NB4 (cell line): ENCODE measurements around the gene CRACR2B.

Experiments used
- DNase-seq: peaks from one replicate; pipeline ENCODE4 v3.0.0; 2010; ENCODE audit warnings: low read depth
- H3K4me3 ChIP-seq: one replicate; pipeline ENCODE4 v1.5.1; 2011; ENCODE audit warnings: mild to moderate bottlenecking, low read depth, low read length, moderate library complexity
- CTCF ChIP-seq: IDR thresholded peaks from one replicate; pipeline ENCODE4 v1.5.1; 2012; ENCODE audit warnings: low read depth, low read length
- MAX ChIP-seq: IDR thresholded peaks from 2 replicates; pipeline ENCODE4 v1.6.1; 2011; ENCODE audit warnings: low read depth, low read length
- MYC ChIP-seq: IDR thresholded peaks from 2 replicates; pipeline ENCODE4 v1.6.1; 2011; ENCODE audit warnings: low read depth, low read length
- POLR2A ChIP-seq: IDR thresholded peaks from 2 replicates; pipeline ENCODE4 v1.6.1; 2011; ENCODE audit warnings: mild to moderate bottlenecking; ENCODE audit not compliant: insufficient read length; ENCODE audit errors: extremely low read depth

CRACR2B gene

GRCh38 chr11:867856-868358, 40.2 kb downstream of the CRACR2B start:
- no peak overlapping the region for H3K4me3 ChIP-seq
- no peak for TF ChIP-seq MYC
- no peak for TF ChIP-seq MAX
- TF ChIP-seq POLR2A = no peak
- TF ChIP-seq CTCF = no peak
- DNase-seq = no peak

GRCh38 chr11:868394-868793, 40.7 kb downstream of the CRACR2B start:
- no peak for DNase-seq
- no peak overlapping the region for H3K4me3 ChIP-seq
- TF ChIP-seq MAX = no peak
- TF ChIP-seq CTCF = no peak
- TF ChIP-seq POLR2A = no peak
- no peak for TF ChIP-seq MYC

DNA sequence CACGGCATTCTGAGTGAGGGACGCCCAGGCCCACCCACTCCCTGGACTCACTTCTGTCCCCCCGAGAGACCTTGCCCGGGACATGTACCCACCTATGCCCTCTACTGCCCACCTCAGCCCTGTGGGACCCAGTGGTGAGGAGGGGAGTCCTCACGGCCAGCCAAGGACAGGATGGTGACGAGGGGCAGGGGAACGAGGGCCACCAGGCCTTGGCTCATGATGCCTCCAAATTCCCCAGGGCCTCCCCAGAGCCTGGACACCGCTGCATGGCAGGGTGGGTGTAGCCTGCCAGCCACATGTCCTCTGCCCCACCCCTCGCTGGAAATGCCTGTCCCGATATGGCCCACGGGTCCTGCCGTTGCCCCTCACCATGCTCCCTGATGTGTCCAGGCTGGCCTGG, 41.1 kb downstream of the CRACR2B start:
- no peak for DNase-seq

DNA sequence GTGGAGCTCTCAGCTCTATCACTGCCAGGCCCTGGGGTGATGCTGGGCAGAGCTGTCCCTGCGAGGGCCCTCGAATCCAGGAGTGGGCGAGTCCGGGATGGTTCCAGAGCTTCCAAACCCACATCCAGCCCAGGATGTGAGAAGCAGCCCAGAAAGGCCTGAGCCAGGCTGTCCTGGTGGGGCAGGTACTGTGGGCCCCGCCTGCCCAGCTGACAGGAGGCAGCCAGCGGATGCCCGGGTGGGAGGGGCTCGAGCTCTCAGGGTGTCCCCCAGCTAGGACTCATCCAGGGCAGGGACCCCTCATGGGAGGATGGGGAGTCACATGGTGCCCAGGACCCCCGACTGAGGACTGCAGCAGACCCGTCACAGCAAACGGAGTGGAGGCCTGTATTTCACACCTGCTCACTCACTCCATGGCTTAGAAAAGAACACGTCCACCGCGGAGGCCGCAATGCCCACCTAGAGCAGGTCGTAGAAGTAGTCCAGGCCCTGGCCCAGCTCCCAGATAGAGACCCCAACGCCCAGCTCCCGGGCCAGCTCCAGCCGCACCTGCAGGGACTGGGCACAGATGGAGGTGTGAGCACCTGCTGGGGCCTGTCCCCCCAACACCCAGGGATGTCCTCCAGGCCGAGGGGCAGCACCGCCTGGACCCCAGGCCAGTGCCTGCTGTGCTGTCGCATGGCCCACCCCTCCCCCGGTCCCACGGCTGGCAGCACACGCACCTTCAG, 41.8 kb downstream of the CRACR2B start:
- no peak for DNase-seq
- TF ChIP-seq CTCF = no peak
- H3K4me3 ChIP-seq = no peak overlapping the region

More for the DNA sequence above, 41.1 kb downstream of the CRACR2B start:
- H3K4me3 ChIP-seq = no peak overlapping the region
- TF ChIP-seq MAX (no peak), CTCF (no peak), POLR2A (no peak), MYC (no peak)

GRCh38 chr11:870127-870413, 42.4 kb downstream of the CRACR2B start:
- TF ChIP-seq MYC (no peak), MAX (no peak), POLR2A (no peak), CTCF (no peak)
- no peak for DNase-seq
- no peak overlapping the region for H3K4me3 ChIP-seq

GRCh38 chr11:870418-870817, 42.7 kb downstream of the CRACR2B start:
- TF ChIP-seq POLR2A (no peak), MAX (no peak), CTCF (no peak), MYC (no peak)
- no peak overlapping the region for H3K4me3 ChIP-seq
- DNase-seq = no peak
